C4-2B (cell line): Measurements from ENCODE around the gene PROSER3.
A peak's percentile ranks its signal among the peaks of the same experiment; 100 is the strongest.

Source experiments
- H3K27ac ChIP-seq: fragments of 450-650 bp; 2 replicates; pipeline ENCODE4 v1.5.1; 2017
- CTCF ChIP-seq: fragments of 450-650 bp; conservative IDR thresholded peaks from 2 replicates; pipeline ENCODE4 v1.5.1; 2017; ENCODE audit warnings: mild to moderate bottlenecking
- ZFX ChIP-seq: fragments of 450-650 bp; IDR thresholded peaks from 2 replicates; pipeline ENCODE4 v1.6.1; 2017

The PROSER3 gene

GRCh38 chr19:35757749-35758608 lies at the start of gene PROSER3:
Gene PROSER3 (plus strand): TSS chr19:35758176. CDS start chr19:35758216, 40 bp downstream.
- peak; percentile 35; the same call in 1 of the 2 replicates for TF ChIP-seq ZFX
- TF ChIP-seq CTCF, result no peak
- H3K27ac ChIP-seq, result peak within 1 kb of the TSS; percentile 87

- H3K27ac ChIP-seq, result no peak overlapping the region
- TF ChIP-seq ZFX (no peak), CTCF (no peak)
Observed at GRCh38 chr19:35708391-35708790, 49.6 kb upstream of the PROSER3 start.

GRCh38 chr19:35710784-35711723 lies 46.9 kb upstream of the PROSER3 start:
- H3K27ac ChIP-seq, result no peak overlapping the region
- TF ChIP-seq ZFX, result no peak
- TF ChIP-seq CTCF, result no peak

GRCh38 chr19:35712567-35713505 lies 45.1 kb upstream of the PROSER3 start:
- H3K27ac ChIP-seq, result no peak overlapping the region
- no peak for TF ChIP-seq CTCF
- TF ChIP-seq ZFX, result no peak

- TF ChIP-seq CTCF, result no peak
- no peak for TF ChIP-seq ZFX
- H3K27ac ChIP-seq, result no peak overlapping the region
Observed at GRCh38 chr19:35713506-35713850, 44.5 kb upstream of the PROSER3 start.

- no peak for TF ChIP-seq CTCF
- no peak for TF ChIP-seq ZFX
- H3K27ac ChIP-seq, result no peak overlapping the region
Observed at GRCh38 chr19:35713904-35714495, 44.0 kb upstream of the PROSER3 start.
